ENCODE data around the gene SLC35F1.
"Not testable (repeated sequence)": the region's sequence is repeated elsewhere in the genome, so short reads cannot be mapped to it uniquely, and the experiment has no call there.

Gene SLC35F1

GRCh38 chr6:117928833-117929232, 21.8 kb downstream of the SLC35F1 start:
- DNase-seq = no peak

- DNase-seq = no peak
Observed at GRCh38 chr6:117929501-117929900, 22.4 kb downstream of the SLC35F1 start.

GRCh38 chr6:117930645-117931044, 23.6 kb downstream of the SLC35F1 start:
- no peak for DNase-seq

- DNase-seq = no peak
Observed at GRCh38 chr6:117932001-117932400, 24.9 kb downstream of the SLC35F1 start.

GRCh38 chr6:117932676-117933075, 25.6 kb downstream of the SLC35F1 start:
- no peak for DNase-seq

- DNase-seq = no peak
Observed at GRCh38 chr6:117933471-117933870, 26.4 kb downstream of the SLC35F1 start.

GRCh38 chr6:117938311-117938995, 31.4 kb downstream of the SLC35F1 start:
- no peak for DNase-seq

GRCh38 chr6:117947234-117947633, 40.2 kb downstream of the SLC35F1 start:
- DNase-seq = no peak

GRCh38 chr6:117951783-117952182, 44.7 kb downstream of the SLC35F1 start:
- DNase-seq = no peak

- DNase-seq = no peak
Observed at GRCh38 chr6:117955684-117956256, 48.7 kb downstream of the SLC35F1 start.

GRCh38 chr6:117956386-117956785, 49.3 kb downstream of the SLC35F1 start:
- DNase-seq = no peak

GRCh38 chr6:117958536-117958935, 51.5 kb downstream of the SLC35F1 start:
- DNase-seq = no peak

- no peak for DNase-seq
Observed at GRCh38 chr6:117960877-117961276, 53.8 kb downstream of the SLC35F1 start.

- DNase-seq = no peak
Observed at GRCh38 chr6:117961301-117961700, 54.2 kb downstream of the SLC35F1 start.

- not testable (repeated sequence) for DNase-seq
Observed at GRCh38 chr6:117965763-117966162, 58.7 kb downstream of the SLC35F1 start.

GRCh38 chr6:117971637-117972036, 64.6 kb downstream of the SLC35F1 start:
- DNase-seq = no peak

GRCh38 chr6:117974914-117975627, 68.0 kb downstream of the SLC35F1 start:
- DNase-seq = no peak

- no peak for DNase-seq
Observed at GRCh38 chr6:117976030-117976651, 69.1 kb downstream of the SLC35F1 start.

- DNase-seq = no peak
Observed at GRCh38 chr6:117985916-117986315, 78.9 kb downstream of the SLC35F1 start.

GRCh38 chr6:117986396-117986795, 79.3 kb downstream of the SLC35F1 start:
- no peak for DNase-seq

GRCh38 chr6:117989086-117989485, 82.0 kb downstream of the SLC35F1 start:
- no peak for DNase-seq

GRCh38 chr6:117990151-117990550, 83.1 kb downstream of the SLC35F1 start:
- no peak for DNase-seq

GRCh38 chr6:117992856-117993255, 85.8 kb downstream of the SLC35F1 start:
- no peak for DNase-seq

- no peak for DNase-seq
Observed at GRCh38 chr6:118012944-118013343, 105.9 kb downstream of the SLC35F1 start.
